B cell (primary cell): Measurements from ENCODE around the gene MED16. TPM values are rescaled to one million over a fixed set of nuclear protein-coding genes. Genes with fewer than 3 reads are reported as not detected.

ENCODE experiments used
- ATAC-seq: fragments of 200-7000 bp; cut with Tn5 transposase; one replicate; pipeline ENCODE4 v1.10.0; 2021; ENCODE audit warnings: low read depth, mild to moderate bottlenecking, moderate number of reproducible peaks, moderate library complexity
- CTCF ChIA-PET: fragments of 350-600 bp; sonication (Branson Sonifier 250); formaldehyde crosslinking; loops from one replicate; lab custom pipeline; 2021; ENCODE audit warnings: antibody characterized with exemption, inconsistent platforms; lab: Charles Lee
- POLR2A ChIA-PET: fragments of 350-600 bp; sonication (Branson Sonifier 250); formaldehyde crosslinking; loops from one replicate; lab custom pipeline; 2021; ENCODE audit warnings: antibody characterized with exemption; lab: Charles Lee
- DNase-seq: peaks from one replicate; pipeline ENCODE4 v3.0.0; 2013
- H2AFZ ChIP-seq: 2 replicates; pipeline ENCODE4 v1.6.1; 2012; ENCODE audit warnings: mild to moderate bottlenecking, low read depth, low read length; ENCODE audit not compliant: insufficient read depth, poor library complexity, severe bottlenecking
- H3K27ac ChIP-seq, 2 donors: 1 replicate in 1 of 2; 2 replicates in 1 of 2; pipeline ENCODE4 v1.5.1; 2012 to 2013; ENCODE audit warnings: low read length in 2 of 2, mild to moderate bottlenecking in 2 of 2, moderate library complexity in 1 of 2
- H3K27me3 ChIP-seq, 4 experiments: fragments of 200-600 bp in 1 of 4; sonication (generic) in 1 of 4; replicated peaks in 1 of 4; 1 replicate in 2 of 4; 2 replicates in 2 of 4; pipeline versions ENCODE4 v1.6.1 to v1.7.0; 2013 to 2016; ENCODE audit warnings: low read length in 3 of 4, mild to moderate bottlenecking in 2 of 4, mixed read lengths in 1 of 4, moderate library complexity in 1 of 4; ENCODE audit not compliant: insufficient read depth in 4 of 4, control insufficient read depth in 3 of 4; ENCODE audit errors: control extremely low read depth in 1 of 4
- H3K36me3 ChIP-seq, 2 experiments: replicated peaks in 1 of 2; 1 replicate in 1 of 2; 2 replicates in 1 of 2; pipeline versions ENCODE4 v1.6.1 to v1.7.1; 2013; ENCODE audit warnings: low read length in 1 of 2; ENCODE audit not compliant: insufficient read depth in 2 of 2, control insufficient read depth in 1 of 2; ENCODE audit errors: control extremely low read depth in 1 of 2, extremely low read depth in 1 of 2
- H3K4me1 ChIP-seq, 2 donors: fragments of 200-600 bp in 1 of 2; sonication (generic) in 1 of 2; 1 replicate in 1 of 2; 2 replicates in 1 of 2; pipeline versions ENCODE4 v1.5.1 to v1.6.1; 2013 to 2017; ENCODE audit warnings: low read length in 2 of 2; ENCODE audit not compliant: control insufficient read depth in 2 of 2, insufficient read depth in 2 of 2
- H3K4me2 ChIP-seq: replicated peaks from 2 replicates; pipeline ENCODE3; 2012; ENCODE audit warnings: mild to moderate bottlenecking, low read depth, low read length; ENCODE audit not compliant: poor library complexity, severe bottlenecking
- H3K4me3 ChIP-seq, 5 experiments: fragments of 200-600 bp in 1 of 5; sonication (generic) in 1 of 5; 1 replicate in 3 of 5; 2 replicates in 2 of 5; pipeline versions ENCODE4 v1.5.1 to v1.7.0; 2011 to 2016; ENCODE audit warnings: low read length in 4 of 5, mild to moderate bottlenecking in 4 of 5, low read depth in 2 of 5, control low read depth in 1 of 5, moderate library complexity in 1 of 5; ENCODE audit not compliant: insufficient read depth in 1 of 5; ENCODE audit errors: control extremely low read depth in 1 of 5, extremely low read depth in 1 of 5
- H3K79me2 ChIP-seq: fragments of 200-600 bp; sonication (generic); one replicate; pipeline ENCODE4 v1.6.0; 2016; ENCODE audit warnings: low read length; ENCODE audit not compliant: control insufficient read depth, insufficient read depth
- H3K9ac ChIP-seq: fragments of 200-600 bp; sonication (generic); 2 replicates; pipeline ENCODE4 v1.6.1; 2017; ENCODE audit warnings: mild to moderate bottlenecking, low read length, moderate library complexity
- H3K9me3 ChIP-seq, 3 donors: one replicate each; pipeline versions ENCODE4 v1.6.1 to v1.7.1; 2013; ENCODE audit warnings: low read length in 2 of 3; ENCODE audit not compliant: control insufficient read depth in 2 of 3, insufficient read depth in 1 of 3; ENCODE audit errors: control extremely low read depth in 1 of 3
- H4K20me1 ChIP-seq: 2 replicates; pipeline ENCODE4 v1.6.0; 2012; ENCODE audit warnings: mild to moderate bottlenecking, low read length; ENCODE audit not compliant: insufficient read depth, control insufficient read depth, poor library complexity, severe bottlenecking
- H3K27ac Mint-ChIP-seq: one replicate; pipeline ENCODE4 v1.8.0; 2021; ENCODE audit warnings: mixed read lengths
- H3K27me3 Mint-ChIP-seq: one replicate; pipeline ENCODE4 v1.8.0; 2021; ENCODE audit warnings: mixed read lengths
- H3K4me1 Mint-ChIP-seq: one replicate; pipeline ENCODE4 v1.8.0; 2021; ENCODE audit warnings: mixed read lengths
- H3K4me3 Mint-ChIP-seq: one replicate; pipeline ENCODE4 v1.8.0; 2021; ENCODE audit warnings: mixed read lengths
- H3K9me3 Mint-ChIP-seq: one replicate; pipeline ENCODE4 v1.8.0; 2022; ENCODE audit warnings: mixed read lengths; ENCODE audit not compliant: insufficient read depth
- EZH2 ChIP-seq: IDR thresholded peaks from 2 replicates; pipeline ENCODE4 v1.6.1; 2012; ENCODE audit warnings: borderline replicate concordance, low read depth, mild to moderate bottlenecking, moderate library complexity, low read length; ENCODE audit not compliant: insufficient read depth, poor library complexity, severe bottlenecking
- WGBS: methylation state at CpG from one replicate; pipeline ENCODE4 v1.1.5; 2013; ENCODE audit warnings: missing lambda C conversion rate; ENCODE audit not compliant: insufficient coverage; 5-methylcytosine and 5-hydroxymethylcytosine counted together
- intact Hi-C: fragments of 100-400 bp; cut with micrococcal nuclease; formaldehyde crosslinking; loops from one replicate; pipeline ENCODE4 v1.10.0; 2022
- polyA plus RNA-seq: library from polyadenylated mRNA; depleted of rRNA; stranded (reverse); fragments of >200 nt; gene quantifications from 2 replicates; pipeline ENCODE4 v1.2.3, GENCODE V29; 2012
- total RNA-seq, 2 donors: library from RNA; stranded (reverse); fragments of 120-200 nt in 1 of 2; gene quantifications; 1 replicate in 1 of 2; 2 replicates in 1 of 2; pipeline versions ENCODE4 v1.2.3 to v1.2.4, GENCODE V29; 2013 to 2022
- TF ChIP-seq, protein P1 (sequence below): fragments of 200-600 bp; IDR thresholded peaks from one replicate; pipeline ENCODE4 v1.8.0; 2022; ENCODE audit warnings: antibody characterized with exemption, mild to moderate bottlenecking

The MED16 gene
- total and polyA plus RNA-seq, 2 donors (not counting 1 experiment from before 2014, with no cell fraction given), result 85.0 to 85.3 TPM

DNA sequence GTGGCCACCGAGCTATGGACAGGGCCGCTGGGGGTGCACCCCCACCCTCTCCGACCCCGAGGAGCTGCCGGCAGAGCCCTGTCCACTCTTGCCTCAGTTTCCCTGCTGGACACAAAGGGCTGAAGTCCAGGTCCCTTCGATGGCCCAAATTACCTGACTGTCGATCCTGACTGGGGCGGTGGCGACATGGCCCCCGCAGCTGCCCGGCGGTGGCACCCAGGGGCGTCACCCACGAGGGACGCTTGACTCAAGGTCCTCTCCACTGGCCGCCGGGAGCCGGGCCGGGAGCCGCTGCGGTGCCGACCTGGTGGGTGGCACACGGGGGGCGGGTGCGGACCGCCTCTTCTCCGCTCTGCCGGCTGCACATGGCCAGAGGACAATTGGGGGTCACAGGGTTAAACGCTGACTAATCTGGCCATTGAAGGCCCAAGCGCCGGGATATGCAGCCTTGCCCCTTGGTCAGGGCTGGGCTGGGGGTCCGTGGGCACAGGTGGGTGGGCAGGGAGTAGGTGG lies 49.2 kb upstream of the MED16 start:
- no peak overlapping the region for H3K27ac ChIP-seq
- Mint-ChIP-seq H3K27ac (no peak overlapping the region), H3K9me3 (peaks cover 2% of the 10 kb centered on the region), H3K4me3 (no peak overlapping the region), H3K27me3 (no peaks in the 10 kb centered on the region), H3K4me1 (peaks cover 42% of the 10 kb centered on the region)
- peaks cover 2% of the 10 kb centered on the region in 2 experiments for H3K36me3 ChIP-seq
- H2AFZ ChIP-seq, result no peak overlapping the region
- H4K20me1 ChIP-seq, result peaks cover 25% of the 10 kb centered on the region
- TF ChIP-seq, protein P1, sequence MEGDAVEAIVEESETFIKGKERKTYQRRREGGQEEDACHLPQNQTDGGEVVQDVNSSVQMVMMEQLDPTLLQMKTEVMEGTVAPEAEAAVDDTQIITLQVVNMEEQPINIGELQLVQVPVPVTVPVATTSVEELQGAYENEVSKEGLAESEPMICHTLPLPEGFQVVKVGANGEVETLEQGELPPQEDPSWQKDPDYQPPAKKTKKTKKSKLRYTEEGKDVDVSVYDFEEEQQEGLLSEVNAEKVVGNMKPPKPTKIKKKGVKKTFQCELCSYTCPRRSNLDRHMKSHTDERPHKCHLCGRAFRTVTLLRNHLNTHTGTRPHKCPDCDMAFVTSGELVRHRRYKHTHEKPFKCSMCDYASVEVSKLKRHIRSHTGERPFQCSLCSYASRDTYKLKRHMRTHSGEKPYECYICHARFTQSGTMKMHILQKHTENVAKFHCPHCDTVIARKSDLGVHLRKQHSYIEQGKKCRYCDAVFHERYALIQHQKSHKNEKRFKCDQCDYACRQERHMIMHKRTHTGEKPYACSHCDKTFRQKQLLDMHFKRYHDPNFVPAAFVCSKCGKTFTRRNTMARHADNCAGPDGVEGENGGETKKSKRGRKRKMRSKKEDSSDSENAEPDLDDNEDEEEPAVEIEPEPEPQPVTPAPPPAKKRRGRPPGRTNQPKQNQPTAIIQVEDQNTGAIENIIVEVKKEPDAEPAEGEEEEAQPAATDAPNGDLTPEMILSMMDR, result no peak
- TF ChIP-seq EZH2, result no peak
- intact Hi-C loops, result no loop called here
- 95% methylated on average over 32 of the region's 32 CpGs for WGBS
- peaks cover 22 to 40% of the 10 kb centered on the region in 2 donors for H3K4me1 ChIP-seq
- H3K4me3 ChIP-seq, result no peak overlapping the region
- H3K9me3 ChIP-seq, result peaks cover 0 to 19% (median 3%) of the 10 kb centered on the region in 3 donors
- ATAC-seq (no peak), DNase-seq (no peak)
- CTCF ChIA-PET, result no interaction called here
- H3K9ac ChIP-seq, result no peak overlapping the region
- H3K4me2 ChIP-seq, result peak overlapping the region; percentile 96
- peaks cover 42% of the 10 kb centered on the region for H3K79me2 ChIP-seq
- POLR2A ChIA-PET, result interaction anchor here (0.5 kb wide), 1 partner anchor 44 kb away, joined by 3 read pairs; no protein-coding TSS in a partner anchor
- no peaks in the 10 kb centered on the region for H3K27me3 ChIP-seq

DNA sequence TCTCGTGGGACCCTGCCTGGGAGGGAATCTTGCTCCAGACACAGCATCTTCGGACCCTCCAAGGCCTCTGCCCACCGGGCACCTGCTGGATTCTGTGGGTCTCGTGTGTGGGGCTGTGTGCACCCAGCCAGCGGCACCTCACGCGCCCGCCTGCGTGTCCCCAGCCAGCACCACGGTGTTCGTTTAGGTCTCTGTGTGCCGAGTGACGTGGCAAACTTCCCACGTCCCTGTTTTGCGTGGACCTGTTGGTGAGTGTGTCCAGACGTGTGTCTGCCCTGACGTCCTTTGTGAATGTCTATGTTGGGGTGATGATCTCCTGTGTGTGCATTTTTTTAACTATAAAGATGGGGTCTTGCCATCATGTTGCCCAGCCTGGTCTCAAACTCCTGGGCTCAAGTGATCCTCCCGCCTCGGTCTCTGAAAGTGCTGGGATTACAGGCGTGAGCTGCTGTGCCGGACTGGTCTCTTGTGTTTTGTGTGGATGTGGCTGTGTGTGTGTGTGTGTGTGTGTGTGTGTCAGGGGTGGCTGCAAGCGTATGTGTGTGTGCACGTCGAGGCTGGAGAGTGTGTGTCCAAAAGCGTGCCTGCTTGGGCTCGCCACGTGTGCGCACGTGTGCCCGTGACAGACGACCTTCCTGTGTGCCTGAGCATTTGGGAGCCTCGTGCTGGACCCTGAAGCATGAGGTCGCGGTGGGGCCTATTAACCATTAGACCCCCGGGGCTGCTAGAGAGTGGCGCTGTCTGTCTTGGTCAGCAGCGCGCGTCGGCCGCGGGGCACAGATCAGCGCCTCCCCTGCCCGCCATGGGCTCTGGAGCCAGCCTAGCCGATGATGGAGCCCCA lies 48.5 kb upstream of the MED16 start:
- H3K9ac ChIP-seq, result peak overlapping the region; percentile 66
- no peak for DNase-seq

More for the DNA sequence above, 48.5 kb upstream of the MED16 start:
- Histone ChIP-seq H3K27ac (peak overlapping the region in 1 of 2 donors; percentile 77), H3K4me1 (peaks cover 19 to 36% of the 10 kb centered on the region in 2 donors), H3K9me3 (peaks cover 0 to 22% (median 3%) of the 10 kb centered on the region in 3 donors), H3K4me2 (peak overlapping the region; percentile 96), H3K4me3 (peak overlapping the region in 4 of 5 experiments; percentile 23 to 60 (median 48)), H4K20me1 (peaks cover 25% of the 10 kb centered on the region), H3K27me3 (no peaks in the 10 kb centered on the region), H2AFZ (peak overlapping the region; percentile 72), H3K79me2 (peaks cover 42% of the 10 kb centered on the region), H3K36me3 (peaks cover 2 to 3% of the 10 kb centered on the region in 2 experiments)
- TF ChIP-seq EZH2, result no peak
- TF ChIP-seq, protein P1, result no peak
- H3K4me3 Mint-ChIP-seq, result peak overlapping the region; percentile 86
- H3K27me3 Mint-ChIP-seq, result no peaks in the 10 kb centered on the region
- POLR2A ChIA-PET, result interaction anchor here (0.7 kb wide), 1 partner anchor 9 kb away, joined by 4 read pairs; no protein-coding TSS in a partner anchor
- no peak for ATAC-seq
- WGBS, result 82% methylated on average over 45 of the region's 45 CpGs
- intact Hi-C loops, result loop anchor here (1.0 kb wide), 1 partner anchor 16 kb away; no protein-coding TSS in a partner anchor
- peaks cover 39% of the 10 kb centered on the region for H3K4me1 Mint-ChIP-seq
- H3K9me3 Mint-ChIP-seq, result peaks cover 2% of the 10 kb centered on the region
- CTCF ChIA-PET, result no interaction called here
- H3K27ac Mint-ChIP-seq, result peak overlapping the region; percentile 81
